Activated T-cell treated with anti-CD3 and anti-CD28 coated beads for 48 hours (primary cell): ENCODE results near the gene CTNNA3.

ENCODE experiments used
- DNase-seq: peaks from one replicate; pipeline ENCODE4 v3.0.0-alpha.2; 2020; ENCODE audit warnings: low read depth

The CTNNA3 gene

GRCh38 chr10:67665491-67665890, 30.5 kb downstream of the CTNNA3 start:
- no peak for DNase-seq

- DNase-seq: no peak
Measured at GRCh38 chr10:67664942-67665341, 31.1 kb downstream of the CTNNA3 start.

- no peak for DNase-seq
Measured at GRCh38 chr10:67663449-67664087, 32.4 kb downstream of the CTNNA3 start.

GRCh38 chr10:67662415-67662814, 33.6 kb downstream of the CTNNA3 start:
- DNase-seq: no peak

- no peak for DNase-seq
Measured at GRCh38 chr10:67659497-67659896, 36.5 kb downstream of the CTNNA3 start.

GRCh38 chr10:67657775-67658174, 38.2 kb downstream of the CTNNA3 start:
- DNase-seq: no peak

GRCh38 chr10:67650558-67650957, 45.4 kb downstream of the CTNNA3 start:
- DNase-seq: no peak

- DNase-seq: no peak
Measured at GRCh38 chr10:67648613-67649229, 47.3 kb downstream of the CTNNA3 start.

- DNase-seq: no peak
Measured at GRCh38 chr10:67630904-67631303, 65.1 kb downstream of the CTNNA3 start.

- no peak for DNase-seq
Measured at GRCh38 chr10:67629461-67629971, 66.5 kb downstream of the CTNNA3 start.

GRCh38 chr10:67622984-67623383, 73.0 kb downstream of the CTNNA3 start:
- no peak for DNase-seq

- no peak for DNase-seq
Measured at GRCh38 chr10:67622511-67622910, 73.5 kb downstream of the CTNNA3 start.

- no peak for DNase-seq
Measured at GRCh38 chr10:67621834-67622233, 74.2 kb downstream of the CTNNA3 start.

- no peak for DNase-seq
Measured at GRCh38 chr10:67618116-67618515, 77.9 kb downstream of the CTNNA3 start.

GRCh38 chr10:67612577-67613537, 83.1 kb downstream of the CTNNA3 start:
- peak; percentile 38 for DNase-seq

- no peak for DNase-seq
Measured at GRCh38 chr10:67612176-67612575, 83.8 kb downstream of the CTNNA3 start.

- DNase-seq: no peak
Measured at GRCh38 chr10:67609996-67610793, 85.8 kb downstream of the CTNNA3 start.

- no peak for DNase-seq
Measured at GRCh38 chr10:67608001-67608400, 88.0 kb downstream of the CTNNA3 start.

GRCh38 chr10:67607472-67607871, 88.5 kb downstream of the CTNNA3 start:
- DNase-seq: no peak

GRCh38 chr10:67606572-67606971, 89.4 kb downstream of the CTNNA3 start:
- no peak for DNase-seq

- DNase-seq: no peak
Measured at GRCh38 chr10:67603701-67604100, 92.3 kb downstream of the CTNNA3 start.

- no peak for DNase-seq
Measured at GRCh38 chr10:67603086-67603485, 92.9 kb downstream of the CTNNA3 start.
